Measurements from ENCODE around the gene ST7L. TPM values are rescaled to one million over a fixed set of nuclear protein-coding genes. Genes with fewer than 3 reads are reported as not detected.

Gene ST7L
- total and polyA plus RNA-seq, 7 donors, result 9.0 to 13.7 (median 12.1) TPM

DNA sequence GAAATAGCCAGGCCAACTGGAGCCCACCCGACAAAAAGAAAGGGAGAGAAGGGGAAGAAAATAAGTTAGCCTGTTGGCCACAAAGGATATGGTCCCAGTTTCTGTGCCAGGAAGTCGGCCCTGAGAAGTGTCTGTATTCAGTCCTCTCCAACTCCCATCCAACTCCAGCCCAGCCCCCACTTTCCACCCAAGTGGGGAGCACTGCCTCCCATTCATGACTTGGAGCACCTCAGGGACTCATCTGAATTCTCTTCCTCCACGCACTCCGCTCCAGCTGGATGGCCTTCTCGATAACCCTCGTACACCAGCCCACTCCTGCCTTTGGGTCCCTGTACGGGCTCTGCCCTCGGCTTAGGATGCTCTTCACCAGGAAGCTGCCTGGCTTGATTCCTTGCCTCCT lies 112.2 kb downstream of the ST7L start:
- Histone ChIP-seq H3K4me1 (peaks cover 17% of the 10 kb centered on the region), H3K4me3 (no peak overlapping the region), H3K27ac (no peak overlapping the region), H3K36me3 (ENCODE audit: insufficient read depth in 1 of 2, low read depth in 1 of 2) (no peaks in the 10 kb centered on the region), H3K9me3 (no peaks in the 10 kb centered on the region), H3K27me3 (ENCODE audit: insufficient read depth in 3 of 3, low read length in 2 of 3) (peaks cover 0 to 86% (median 19%) of the 10 kb centered on the region in 3 donors)
- ATAC-seq, result no peak
- 87 to 93% (median 88%) methylated on average over 8 of the region's 8 CpGs for WGBS, 3 donors
- intact Hi-C loops (cut with DNase I), result no loop called here
- no peak for DNase-seq
- no peak for TF ChIP-seq CTCF (IDR thresholded peaks at IDR 0.05)

DNA sequence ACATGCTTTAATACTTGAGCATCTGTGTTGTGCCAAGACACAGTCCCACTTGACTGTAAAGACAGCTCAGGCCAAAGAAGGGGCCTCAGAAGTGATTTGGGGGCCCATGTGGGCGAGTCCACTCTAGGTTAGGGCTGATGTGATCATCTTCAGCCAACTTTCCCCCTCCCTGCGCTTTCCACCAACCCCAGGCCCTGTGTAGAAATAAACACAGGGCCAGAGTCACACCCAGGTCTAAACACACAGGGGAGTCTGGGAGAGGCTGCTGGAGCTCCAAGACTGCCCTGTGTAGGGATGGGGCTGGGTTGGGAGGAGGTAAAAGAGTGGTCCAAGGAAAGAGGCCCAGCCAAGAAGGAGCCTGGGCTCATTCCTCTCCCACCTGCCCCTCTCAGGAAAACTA lies 112.6 kb downstream of the ST7L start:
- DNase-seq (no peak), ATAC-seq (no peak)
- Histone ChIP-seq H3K27ac (no peak overlapping the region), H3K4me3 (no peak overlapping the region), H3K4me1 (peaks cover 21% of the 10 kb centered on the region), H3K9me3 (no peaks in the 10 kb centered on the region), H3K36me3 (ENCODE audit: insufficient read depth in 1 of 2, low read depth in 1 of 2) (no peaks in the 10 kb centered on the region), H3K27me3 (ENCODE audit: insufficient read depth in 3 of 3, low read length in 2 of 3) (peaks cover 0 to 88% (median 19%) of the 10 kb centered on the region in 3 donors)
- WGBS, 3 donors, result 87 to 92% (median 92%) methylated on average over 2 of the region's 2 CpGs
- no peak for TF ChIP-seq CTCF (IDR thresholded peaks at IDR 0.05)
- intact Hi-C loops (cut with DNase I), result no loop called here

DNA sequence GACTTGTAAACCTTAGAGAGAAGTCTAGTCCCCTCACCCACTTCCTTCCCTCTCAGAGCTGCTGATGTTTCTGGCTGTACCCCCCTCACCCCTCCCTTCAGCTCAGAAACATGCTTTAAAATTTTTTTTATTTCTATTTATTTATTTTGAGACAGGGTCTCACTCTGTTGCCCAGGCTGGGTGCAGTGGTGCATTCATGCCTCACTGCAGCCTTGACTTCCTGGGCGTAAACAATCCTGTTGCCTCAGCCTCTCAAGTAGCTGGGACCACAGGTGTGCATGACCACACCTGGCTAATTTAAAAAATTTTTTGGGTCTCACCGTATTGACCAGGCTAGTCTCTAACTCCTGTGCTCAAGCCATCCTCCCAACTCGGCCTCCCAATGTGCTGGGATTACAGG lies 113.1 kb downstream of the ST7L start:
- H3K36me3 ChIP-seq (ENCODE audit: insufficient read depth in 1 of 2, low read depth in 1 of 2), result no peaks in the 10 kb centered on the region
- intact Hi-C loops (cut with DNase I), result no loop called here
- no peaks in the 10 kb centered on the region for H3K9me3 ChIP-seq
- DNase-seq, result no peak
- H3K4me3 ChIP-seq, result no peak overlapping the region
- no peak for TF ChIP-seq CTCF (IDR thresholded peaks at IDR 0.05)
- ATAC-seq, result no peak
- H3K27ac ChIP-seq, result no peak overlapping the region
- 75 to 86% (median 84%) methylated on average over 3 of the region's 3 CpGs for WGBS, 3 donors
- peaks cover 22% of the 10 kb centered on the region for H3K4me1 ChIP-seq
- H3K27me3 ChIP-seq (ENCODE audit: insufficient read depth in 3 of 3, low read length in 2 of 3), result peaks cover 0 to 88% (median 19%) of the 10 kb centered on the region in 3 donors

- no peaks in the 10 kb centered on the region for H3K9me3 ChIP-seq
- peaks cover 0 to 83% (median 19%) of the 10 kb centered on the region in 3 donors for H3K27me3 ChIP-seq (ENCODE audit: insufficient read depth in 3 of 3, low read length in 2 of 3)
- no peak overlapping the region for H3K4me3 ChIP-seq
- no peak for ATAC-seq
- peaks cover 22% of the 10 kb centered on the region for H3K4me1 ChIP-seq
- intact Hi-C loops (cut with DNase I), result no loop called here
- no peak for DNase-seq
- WGBS, 3 donors, result 75 to 95% (median 88%) methylated on average over 1 of the region's 1 CpG
- no peaks in the 10 kb centered on the region for H3K36me3 ChIP-seq (ENCODE audit: insufficient read depth in 1 of 2, low read depth in 1 of 2)
- no peak for TF ChIP-seq CTCF (IDR thresholded peaks at IDR 0.05)
- H3K27ac ChIP-seq, result no peak overlapping the region
Measured at GRCh38 chr1:112505400-112505785, 113.5 kb downstream of the ST7L start.
